NCI-H128 (cell line): ENCODE results near the gene LGR5.

ENCODE experiments used
- DNase-seq: peaks from one replicate; lab custom pipeline; 2025; ENCODE audit not compliant: unreplicated experiment; lab: John Stamatoyannopoulos, UW

The LGR5 gene

DNA sequence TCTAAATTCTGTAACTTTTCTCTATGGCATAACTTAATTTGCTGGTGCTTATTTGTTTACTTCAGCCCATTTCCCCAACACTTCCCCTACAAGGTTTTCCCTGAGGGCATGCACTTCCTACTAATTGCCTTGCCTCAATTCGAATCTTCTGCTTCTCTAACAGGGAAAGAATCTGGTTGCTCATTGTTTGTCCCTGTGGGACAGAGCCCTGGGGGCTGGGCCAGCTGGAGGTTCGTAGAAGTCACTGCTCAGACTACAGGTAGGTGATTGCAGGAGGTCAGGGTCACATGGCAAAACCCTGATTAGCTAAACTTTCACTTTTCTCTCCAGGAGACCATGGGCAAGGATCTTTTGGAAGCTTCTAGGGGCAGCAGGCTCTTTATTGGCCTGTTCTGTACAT, 152.0 kb downstream of the LGR5 start:
- DNase-seq, result no peak

- no peak for DNase-seq
Measured at GRCh38 chr12:71592841-71593240, 153.2 kb downstream of the LGR5 start.

- DNase-seq, result no peak
Measured at GRCh38 chr12:71594214-71594948, 154.8 kb downstream of the LGR5 start.

DNA sequence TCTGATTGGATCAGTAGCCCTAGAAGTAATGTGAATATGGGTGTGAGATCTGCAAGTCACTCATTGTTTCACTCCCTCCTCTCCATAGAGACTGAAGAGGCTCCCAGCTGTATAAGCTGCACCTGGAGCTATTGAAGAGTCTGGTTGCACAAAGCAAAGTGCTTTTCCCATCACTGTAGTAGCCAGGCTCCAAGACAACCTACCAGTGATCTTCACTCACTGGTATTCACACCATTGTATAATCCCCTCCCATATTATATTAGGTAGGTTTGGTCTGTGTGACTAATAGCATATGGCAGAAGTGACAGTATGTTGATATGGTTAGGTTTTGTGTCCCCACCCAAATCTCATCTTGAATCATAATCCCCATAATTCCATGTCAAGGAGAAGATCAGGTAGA, 159.6 kb downstream of the LGR5 start:
- no peak for DNase-seq

DNA sequence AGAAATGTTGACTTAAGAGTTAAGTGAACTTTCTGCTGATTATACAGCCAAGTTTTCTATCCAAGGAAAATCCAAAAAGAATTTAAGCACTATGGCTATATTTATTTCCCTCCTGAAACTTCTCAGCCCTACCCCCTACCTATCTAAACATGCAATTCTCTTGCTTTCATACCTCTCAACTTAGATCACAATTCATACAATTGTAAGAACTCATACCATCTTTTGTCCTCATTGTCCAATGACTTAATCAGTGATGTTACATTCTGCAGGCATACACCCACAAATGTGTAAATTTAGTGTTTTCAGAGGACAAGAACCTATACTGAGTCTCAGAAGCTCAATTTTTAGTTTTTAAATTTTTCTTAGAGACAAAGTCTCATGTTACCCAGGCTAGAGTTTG, 161.9 kb downstream of the LGR5 start:
- DNase-seq, result no peak

DNA sequence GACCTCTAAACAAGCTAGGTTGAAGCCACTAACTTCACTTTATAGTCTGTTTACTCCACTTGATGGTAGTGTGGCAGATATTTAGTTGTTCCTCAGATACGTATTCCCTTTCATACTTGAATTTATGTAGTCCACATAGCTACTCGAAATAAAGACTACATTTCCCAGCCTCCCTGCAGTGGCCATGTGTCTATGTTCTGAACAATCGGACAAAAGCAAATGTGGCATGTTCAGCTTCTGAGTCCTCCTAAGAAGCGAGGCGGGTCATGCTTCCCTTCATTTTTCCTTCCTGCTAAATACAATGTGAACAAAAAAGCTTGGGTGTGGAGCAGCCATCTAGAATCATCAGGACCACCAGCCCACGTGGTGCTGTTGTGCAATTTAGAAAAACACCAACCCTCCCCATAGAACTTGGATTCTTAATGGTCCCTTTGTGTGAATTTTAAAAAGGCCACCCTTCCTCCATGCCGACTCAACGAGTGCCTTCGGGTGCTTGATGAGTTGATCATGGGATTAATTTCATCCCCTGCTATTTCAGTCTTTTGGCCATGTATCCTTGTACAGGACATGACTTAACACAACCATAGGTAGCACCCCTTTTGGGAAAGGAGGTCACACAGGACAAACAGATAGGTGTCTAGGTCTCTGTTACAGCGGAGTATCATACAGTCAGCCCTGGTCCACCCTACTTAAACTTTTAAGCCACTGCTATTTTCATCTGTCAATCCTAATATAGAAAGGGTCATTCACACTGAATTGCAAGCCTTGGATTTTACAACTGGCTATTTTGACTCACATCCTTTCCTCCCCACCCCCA, 163.4 kb downstream of the LGR5 start:
- DNase-seq, result no peak

DNA sequence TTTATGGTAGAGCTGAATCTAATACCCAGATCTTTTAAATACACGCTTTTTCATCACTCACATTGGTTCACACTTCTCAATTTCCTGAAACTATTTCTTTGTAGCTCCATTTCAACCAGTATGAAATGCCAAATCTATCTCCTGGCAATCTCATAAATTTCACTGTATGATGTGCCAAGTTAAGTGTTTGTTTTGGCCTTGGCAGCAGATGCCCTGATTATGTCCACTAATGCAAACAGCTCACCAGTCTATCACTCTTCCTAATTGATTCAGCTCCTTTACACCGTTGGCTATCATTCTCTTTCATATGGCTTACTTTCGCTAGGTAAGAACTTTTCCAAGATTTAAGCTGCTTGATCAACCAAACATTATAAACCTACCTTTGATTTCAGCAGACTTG, 165.4 kb downstream of the LGR5 start:
- DNase-seq, result no peak

DNA sequence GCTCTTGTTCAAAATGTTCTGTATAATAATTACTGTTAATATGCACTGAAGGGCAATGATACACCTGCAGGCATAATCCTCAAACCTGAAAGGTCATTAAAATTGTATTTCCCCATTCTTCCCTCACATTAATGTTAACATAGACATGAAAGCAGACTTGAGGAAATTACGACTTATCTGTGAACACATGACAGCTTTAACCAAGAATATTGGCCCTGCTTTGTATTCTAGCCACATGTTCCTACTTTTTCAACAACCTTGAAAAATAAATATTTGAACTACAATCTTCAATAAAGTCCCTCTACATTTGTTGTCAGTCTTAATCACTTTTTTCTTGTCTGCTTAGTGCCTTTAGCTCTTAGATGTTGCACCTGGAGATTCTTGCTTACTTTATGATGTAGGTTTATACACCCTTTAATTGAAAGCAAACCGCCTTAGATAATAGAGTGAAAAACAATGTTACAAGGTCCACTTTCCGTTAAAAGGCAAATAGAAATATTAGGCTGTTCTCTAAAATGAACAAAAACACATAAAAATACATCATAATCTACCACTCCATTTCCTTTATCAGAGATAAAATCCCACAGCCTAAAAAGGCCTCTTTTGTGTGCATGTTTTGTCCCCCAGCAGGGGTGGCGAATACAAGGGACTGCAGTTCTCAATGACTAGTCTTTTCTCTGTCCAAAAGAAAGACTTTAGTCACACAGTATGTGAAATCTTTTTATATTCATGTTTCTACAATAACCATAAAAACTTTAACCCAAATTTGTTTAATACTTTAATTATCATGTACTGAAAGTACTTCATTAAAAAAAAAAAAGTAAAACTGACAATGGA, 168.1 kb downstream of the LGR5 start:
- DNase-seq, result no peak

DNA sequence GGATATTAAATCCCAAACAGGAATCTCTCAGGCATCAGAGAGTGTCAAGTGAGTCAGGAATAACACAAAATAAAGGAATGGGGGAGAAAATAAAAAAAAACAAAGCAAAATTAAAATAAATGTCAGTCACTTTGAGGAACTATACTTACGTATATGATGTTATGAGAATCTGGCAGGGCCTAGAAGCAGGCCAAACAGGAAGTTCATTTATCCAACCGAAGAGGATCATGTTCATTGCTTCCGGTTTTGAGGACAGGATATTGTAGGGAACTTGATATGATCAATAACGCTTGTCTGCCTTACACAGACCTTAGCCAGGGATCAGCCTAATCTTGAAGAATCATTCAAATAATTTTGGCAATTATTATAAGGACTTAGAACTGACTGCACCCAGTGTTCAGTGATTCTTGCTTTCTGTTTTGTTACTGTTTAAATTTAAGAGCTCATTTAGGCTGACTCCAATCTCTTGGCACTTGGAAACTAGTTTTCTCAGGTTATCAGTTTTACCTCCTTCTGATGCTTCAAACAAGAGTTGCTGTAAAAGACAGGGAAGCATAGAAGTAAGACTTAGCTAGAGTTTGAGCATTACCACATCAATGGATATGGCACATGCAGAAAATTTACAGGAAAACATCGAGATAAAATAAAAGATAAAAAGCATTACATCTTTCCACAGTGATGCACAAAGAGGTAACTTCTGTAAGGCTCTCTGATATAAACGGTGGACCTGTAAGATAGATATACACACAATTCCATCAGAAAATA, 170.6 kb downstream of the LGR5 start:
- no peak for DNase-seq

DNA sequence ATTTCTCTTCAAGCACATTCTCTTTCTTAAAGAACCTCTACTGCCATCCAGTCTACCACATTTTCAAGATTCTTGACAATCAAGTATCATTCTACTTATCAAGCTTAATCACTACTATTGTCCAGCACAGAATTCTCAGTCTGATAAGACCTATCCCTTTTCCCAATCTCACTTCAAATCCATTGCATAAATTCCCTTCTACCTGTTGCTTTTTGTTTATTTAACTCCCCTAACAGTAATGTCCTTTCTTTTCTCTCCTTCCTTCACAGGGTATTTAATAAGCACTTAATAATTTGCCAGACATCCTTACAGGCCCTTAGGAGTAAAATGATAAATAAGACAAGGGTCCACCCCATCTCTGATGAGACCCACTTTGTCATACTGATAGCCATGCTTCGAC, 182.3 kb downstream of the LGR5 start:
- DNase-seq, result no peak

GRCh38 chr12:71625476-71625875, 185.9 kb downstream of the LGR5 start:
- DNase-seq, result no peak

GRCh38 chr12:71626098-71626497, 186.5 kb downstream of the LGR5 start:
- no peak for DNase-seq

DNA sequence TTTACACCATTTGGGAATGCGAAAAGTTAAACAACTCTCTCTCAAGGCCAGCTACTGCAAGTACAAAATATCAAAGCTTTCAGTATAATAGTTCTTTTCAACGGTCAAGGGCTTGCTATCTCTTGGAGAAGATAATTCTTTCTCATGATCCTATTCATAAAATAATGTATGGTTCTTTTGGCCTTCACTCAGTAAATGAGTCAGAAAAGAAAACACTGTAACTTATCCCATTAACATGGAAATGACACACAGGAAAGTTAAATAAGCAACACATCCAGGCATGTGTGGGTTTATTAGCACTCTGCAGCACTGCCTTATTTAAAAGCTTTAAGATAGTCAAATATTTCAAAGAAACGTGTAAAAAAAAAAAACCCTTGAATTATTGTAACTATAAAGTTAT, 187.2 kb downstream of the LGR5 start:
- DNase-seq, result no peak

DNA sequence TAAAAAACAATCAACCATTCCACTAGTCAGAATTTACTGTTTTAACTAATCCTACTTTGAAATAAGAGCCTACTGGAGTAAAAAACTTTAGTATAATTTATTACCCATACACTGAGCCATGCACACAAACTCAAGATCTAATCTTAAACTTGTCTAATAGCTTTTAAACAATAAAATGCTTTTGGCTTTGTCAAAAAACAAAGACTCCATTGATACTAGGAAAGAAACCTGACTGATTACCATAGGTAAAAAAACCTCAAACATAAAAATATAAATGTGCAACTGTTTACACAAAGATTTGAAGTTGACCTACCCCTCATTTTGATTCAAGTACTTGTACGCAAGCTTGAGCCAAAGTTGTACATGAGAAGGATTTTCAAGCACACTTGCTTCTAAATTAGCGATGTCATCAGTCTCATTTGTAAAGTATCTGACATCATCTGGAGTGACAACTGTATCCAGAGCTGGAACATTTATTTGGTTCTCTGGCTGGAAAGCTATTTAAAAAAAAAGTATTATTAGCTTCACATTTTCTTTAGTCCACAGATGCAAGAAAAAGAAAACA, 187.9 kb downstream of the LGR5 start:
- no peak for DNase-seq
